ENCODE results near the gene MEIG1.

DNA sequence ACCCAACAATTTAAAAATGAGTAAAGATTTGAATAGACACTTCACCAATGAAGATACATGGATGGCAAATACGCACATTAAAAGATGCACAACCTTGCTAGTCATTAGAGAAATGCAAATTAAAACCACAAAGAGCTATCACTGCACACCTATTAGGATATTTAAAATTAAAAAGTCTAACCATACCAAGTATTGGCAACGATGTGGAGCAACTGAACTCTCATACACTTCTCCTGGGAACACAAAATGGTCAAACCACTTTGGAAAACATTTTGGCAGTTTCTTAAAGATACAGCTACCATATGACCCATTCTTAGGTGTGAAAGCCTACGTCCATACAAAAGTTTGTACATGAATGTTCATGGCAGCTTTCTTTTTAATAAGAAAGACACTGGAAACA lies 41.4 kb upstream of the MEIG1 start:
- no peak for TF ChIP-seq POLR2A (IDR thresholded peaks at IDR 0.05)
- TF ChIP-seq CTCF (IDR thresholded peaks at IDR 0.05) = no peak

Data from prostate gland (tissue), 2 donors.